Psoas muscle (tissue), 8 donors: ENCODE measurements around the gene FRY. TPM values are rescaled to one million over a fixed set of nuclear protein-coding genes. Genes with fewer than 3 reads are reported as not detected.

ENCODE experiments used
- ATAC-seq, 4 donors: fragments of 200-7000 bp; cut with Tn5 transposase; one replicate each; pipeline ENCODE4 v1.9.1; 2020; ENCODE audit warnings: moderate library complexity in 3 of 4, mild to moderate bottlenecking in 2 of 4
- DNase-seq, 2 donors: peaks; one replicate each; pipeline ENCODE4 v3.0.0-alpha.2; 2020
- H3K27ac ChIP-seq: fragments of 200-600 bp; one replicate; pipeline ENCODE4 v1.8.0; 2022
- H3K27me3 ChIP-seq, 3 donors: fragments of 200-600 bp in 1 of 3; one replicate each; pipeline versions ENCODE4 v1.6.1 to v1.8.0; 2013 to 2022; ENCODE audit warnings: low read length in 2 of 3, mild to moderate bottlenecking in 2 of 3, moderate library complexity in 1 of 3; ENCODE audit not compliant: insufficient read depth in 3 of 3
- H3K36me3 ChIP-seq, 2 donors: fragments of 200-600 bp in 1 of 2; one replicate each; pipeline versions ENCODE4 v1.6.1 to v1.8.0; 2013 to 2022; ENCODE audit warnings: low read depth in 1 of 2, mild to moderate bottlenecking in 1 of 2, moderate library complexity in 1 of 2; ENCODE audit not compliant: insufficient read depth in 1 of 2
- H3K4me1 ChIP-seq: fragments of 200-600 bp; one replicate; pipeline ENCODE4 v1.8.0; 2022
- H3K4me3 ChIP-seq: fragments of 200-600 bp; one replicate; pipeline ENCODE4 v1.8.0; 2022; ENCODE audit warnings: mild to moderate bottlenecking
- H3K9me3 ChIP-seq: fragments of 200-600 bp; one replicate; pipeline ENCODE4 v1.8.0; 2022
- WGBS, 3 donors: extraction: QIAGEN DNeasy Blood & Tissue Kit; methylation state at CpG; one replicate each; pipeline versions ENCODE4 v1.1.6 to v1.1.7; 2013; 5-methylcytosine and 5-hydroxymethylcytosine counted together
- intact Hi-C, 2 donors: fragments of 100-400 bp; cut with DNase I; formaldehyde crosslinking; loops; one replicate each; pipeline versions ENCODE4 v1.11.0 to v1.14.2; 2022
- polyA plus RNA-seq, 3 donors: library from polyadenylated mRNA; stranded (reverse); fragments of 200-250 nt; gene quantifications; one replicate each; pipeline ENCODE4 v1.2.3, GENCODE V29; 2013
- total RNA-seq, 4 donors: library from RNA; stranded (reverse); fragmentation: NEBNext Ultra II Directional in 2 of 4; extraction: Animal tissue kit (Norgen Biotek cat#: 25700) in 2 of 4; gene quantifications; one replicate each; pipeline versions ENCODE4 v1.2.1 to v1.2.4, GENCODE V29; 2021 to 2023
- TF ChIP-seq, protein P1 (sequence below): fragments of 200-600 bp; IDR thresholded peaks from one replicate; pipeline ENCODE4 v1.8.0; 2022; ENCODE audit warnings: antibody characterized with exemption
- donor health status: healthy with polysubstance abuse.
- donor health status: DM: no; HTN: no; CAD: no; lungs with moderate emphysema.
- donor health status: Bipolar disorder and iron deficiency.
- donor health status: healthy.
- donor health status: DM: yes; HTN: yes; CAD: no.
- donor health status: DM: no; HTN: no; CAD: no.
- donor health status: DM: no; HTN: no; CAD: no.
- donor health status: DM: yes; HTN: yes; CAD: no.

The FRY gene
- total and polyA plus RNA-seq, 7 donors, result 7.1 to 56.9 (median 24.0) TPM

DNA sequence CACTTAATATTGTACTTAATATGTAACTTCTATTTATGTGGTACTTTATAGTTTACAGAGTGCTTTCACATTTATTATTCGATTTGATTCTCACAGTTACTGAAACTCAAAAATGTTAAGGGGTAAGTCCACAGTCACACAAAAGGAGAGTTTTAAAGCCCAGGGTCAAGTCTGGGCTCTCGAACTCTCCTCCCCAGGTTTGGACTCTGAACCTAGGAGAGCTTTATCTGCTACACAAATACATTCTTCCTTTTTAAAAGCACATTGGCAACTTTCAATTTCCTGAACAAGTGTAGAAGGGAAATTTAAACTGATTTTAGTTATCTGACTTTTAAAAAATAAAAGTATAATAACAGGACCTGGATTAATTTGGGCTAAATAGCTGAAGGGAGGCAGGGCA, 144.4 kb downstream of the FRY start:
- ATAC-seq, result no peak
- DNase-seq, result no peak
- WGBS, 3 donors, result 88 to 93% (median 93%) methylated on average over 2 of the region's 2 CpGs
- Histone ChIP-seq H3K36me3 (peaks cover 2 to 82% of the 10 kb centered on the region in 2 donors), H3K4me3 (no peak overlapping the region), H3K27me3 (no peaks in the 10 kb centered on the region), H3K4me1 (no peaks in the 10 kb centered on the region), H3K9me3 (no peaks in the 10 kb centered on the region), H3K27ac (no peak overlapping the region)
- TF ChIP-seq, protein P1, sequence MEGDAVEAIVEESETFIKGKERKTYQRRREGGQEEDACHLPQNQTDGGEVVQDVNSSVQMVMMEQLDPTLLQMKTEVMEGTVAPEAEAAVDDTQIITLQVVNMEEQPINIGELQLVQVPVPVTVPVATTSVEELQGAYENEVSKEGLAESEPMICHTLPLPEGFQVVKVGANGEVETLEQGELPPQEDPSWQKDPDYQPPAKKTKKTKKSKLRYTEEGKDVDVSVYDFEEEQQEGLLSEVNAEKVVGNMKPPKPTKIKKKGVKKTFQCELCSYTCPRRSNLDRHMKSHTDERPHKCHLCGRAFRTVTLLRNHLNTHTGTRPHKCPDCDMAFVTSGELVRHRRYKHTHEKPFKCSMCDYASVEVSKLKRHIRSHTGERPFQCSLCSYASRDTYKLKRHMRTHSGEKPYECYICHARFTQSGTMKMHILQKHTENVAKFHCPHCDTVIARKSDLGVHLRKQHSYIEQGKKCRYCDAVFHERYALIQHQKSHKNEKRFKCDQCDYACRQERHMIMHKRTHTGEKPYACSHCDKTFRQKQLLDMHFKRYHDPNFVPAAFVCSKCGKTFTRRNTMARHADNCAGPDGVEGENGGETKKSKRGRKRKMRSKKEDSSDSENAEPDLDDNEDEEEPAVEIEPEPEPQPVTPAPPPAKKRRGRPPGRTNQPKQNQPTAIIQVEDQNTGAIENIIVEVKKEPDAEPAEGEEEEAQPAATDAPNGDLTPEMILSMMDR, result no peak
- intact Hi-C loops, result no loop called here

DNA sequence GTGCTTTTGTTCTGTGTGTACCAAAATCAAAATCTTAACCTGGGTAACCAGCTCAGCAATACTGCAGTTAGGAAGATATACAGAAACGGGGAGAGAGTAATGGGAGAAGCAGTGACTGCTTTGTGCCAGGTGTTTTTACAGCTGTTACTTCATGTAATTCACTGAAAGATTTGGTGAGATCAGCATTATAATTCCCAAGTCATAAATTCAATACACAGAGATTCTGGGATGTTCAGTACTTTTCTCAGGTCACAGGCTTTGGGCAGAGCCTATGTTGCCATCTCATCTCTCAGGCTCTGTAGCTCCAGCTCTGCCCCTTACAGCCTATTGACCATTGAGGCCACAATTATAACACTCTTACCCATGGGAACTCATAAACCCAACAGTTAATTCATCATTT, 145.1 kb downstream of the FRY start:
- no peak for ATAC-seq
- intact Hi-C loops, result no loop called here
- Histone ChIP-seq H3K4me1 (no peaks in the 10 kb centered on the region), H3K9me3 (no peaks in the 10 kb centered on the region), H3K4me3 (no peak overlapping the region), H3K27me3 (no peaks in the 10 kb centered on the region), H3K27ac (no peak overlapping the region), H3K36me3 (peaks cover 2 to 77% of the 10 kb centered on the region in 2 donors)
- WGBS, 3 donors, result 49 to 71% (median 60%) methylated on average over 1 of the region's 1 CpG
- TF ChIP-seq, protein P1, result no peak
- no peak for DNase-seq

DNA sequence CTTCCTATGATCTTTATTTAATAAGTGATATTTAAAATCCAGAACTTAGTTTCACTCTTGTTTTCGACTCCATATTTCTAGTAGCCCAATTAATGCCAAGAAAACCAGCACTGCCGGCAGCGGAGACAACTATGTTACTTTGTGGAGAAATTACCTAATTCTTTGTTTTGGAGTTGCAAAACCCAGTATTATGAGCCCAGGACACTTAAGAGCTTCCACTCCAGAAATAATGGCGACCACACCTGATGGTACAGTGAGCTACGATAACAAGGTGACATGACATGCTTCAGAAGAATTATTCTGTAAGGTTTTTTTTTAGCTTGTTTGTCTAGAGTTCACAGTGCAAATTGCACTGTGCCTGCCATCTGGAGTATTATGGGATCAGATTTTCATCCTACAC, 147.2 kb downstream of the FRY start:
- intact Hi-C loops, result no loop called here
- DNase-seq (no peak), ATAC-seq (no peak)
- Histone ChIP-seq H3K4me1 (no peaks in the 10 kb centered on the region), H3K9me3 (no peaks in the 10 kb centered on the region), H3K27ac (no peak overlapping the region), H3K27me3 (no peaks in the 10 kb centered on the region), H3K36me3 (peaks cover 2 to 77% of the 10 kb centered on the region in 2 donors), H3K4me3 (no peak overlapping the region)
- TF ChIP-seq, protein P1, result no peak
- 83 to 88% (median 86%) methylated on average over 5 of the region's 5 CpGs for WGBS, 3 donors

DNA sequence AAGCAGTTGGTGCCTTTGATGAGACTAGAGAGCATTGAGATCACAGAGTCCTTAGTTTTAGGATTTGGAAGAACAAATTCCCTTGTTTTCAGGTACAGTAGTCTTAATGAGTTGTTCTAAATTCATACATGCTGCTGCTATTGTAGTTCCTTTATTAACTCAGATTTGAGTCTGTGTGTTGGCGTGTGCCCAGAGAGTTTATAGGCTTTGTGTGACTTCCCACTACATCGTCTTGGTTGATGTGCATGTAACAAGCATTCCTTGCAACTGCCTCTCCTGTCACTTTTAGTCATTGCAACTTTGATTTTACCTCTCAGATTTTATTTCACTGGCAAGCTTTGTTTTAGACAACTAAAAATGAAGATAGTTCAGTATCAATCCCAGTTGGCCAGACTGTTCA, 148.1 kb downstream of the FRY start:
- DNase-seq (no peak), ATAC-seq (no peak)
- H3K4me1 ChIP-seq, result no peaks in the 10 kb centered on the region
- intact Hi-C loops, result no loop called here
- H3K9me3 ChIP-seq, result no peaks in the 10 kb centered on the region
- TF ChIP-seq, protein P1, result no peak
- no peak overlapping the region for H3K4me3 ChIP-seq
- H3K36me3 ChIP-seq, result peaks cover 2 to 76% of the 10 kb centered on the region in 2 donors
- H3K27ac ChIP-seq, result no peak overlapping the region
- WGBS, 3 donors, result 79 to 88% (median 82%) methylated on average over 2 of the region's 2 CpGs
- H3K27me3 ChIP-seq, result no peaks in the 10 kb centered on the region

DNA sequence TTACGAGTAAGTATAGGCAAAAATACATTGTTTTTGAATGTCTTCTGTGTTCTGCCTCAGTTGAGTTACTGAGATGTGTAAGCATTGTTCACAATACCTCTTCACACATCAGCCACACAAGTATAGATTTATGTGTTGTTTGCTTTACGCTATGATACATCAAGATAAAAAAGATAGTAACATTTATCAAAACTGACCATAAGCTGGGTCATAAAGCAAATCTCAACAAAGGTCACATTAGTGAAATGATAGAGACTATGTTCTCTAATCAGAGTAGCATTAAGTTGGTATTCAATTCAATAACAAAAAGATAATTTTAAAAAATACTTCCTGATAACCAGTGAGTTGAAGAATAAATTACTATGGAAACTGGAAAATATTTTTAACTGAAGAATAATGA, 156.1 kb downstream of the FRY start:
- DNase-seq, result no peak
- H3K9me3 ChIP-seq, result no peaks in the 10 kb centered on the region

More for the DNA sequence above, 156.1 kb downstream of the FRY start:
- no peaks in the 10 kb centered on the region for H3K27me3 ChIP-seq
- TF ChIP-seq, protein P1, result no peak
- no peaks in the 10 kb centered on the region for H3K4me1 ChIP-seq
- no peak for ATAC-seq
- intact Hi-C loops, result no loop called here
- peaks cover 0 to 89% of the 10 kb centered on the region in 2 donors for H3K36me3 ChIP-seq
- no peak overlapping the region for H3K27ac ChIP-seq
- 95 to 96% (median 95%) methylated on average over 2 of the region's 2 CpGs for WGBS, 3 donors
- H3K4me3 ChIP-seq, result no peak overlapping the region
